ENCODE data around the gene DPP6.

Gene DPP6

DNA sequence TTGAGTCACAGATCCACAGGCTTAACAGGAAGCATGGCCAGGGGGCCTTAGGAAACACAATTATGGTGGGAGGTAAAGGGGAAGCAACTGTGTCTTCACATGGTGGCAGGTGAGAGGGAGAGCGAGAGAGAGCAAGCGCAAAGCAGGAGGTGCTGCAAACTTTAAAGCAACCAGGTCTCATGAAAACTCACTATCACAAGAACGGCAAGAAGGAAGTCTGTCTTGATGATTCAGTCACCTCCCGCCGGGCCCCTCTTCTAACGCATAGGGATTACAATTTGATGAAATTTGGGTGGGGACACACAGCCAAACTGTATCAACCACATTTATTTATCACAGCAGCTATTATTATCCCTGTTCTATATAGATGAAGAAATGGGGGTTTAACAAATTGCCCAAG, 201.6 kb downstream of the DPP6 start:
- DNase-seq, result no peak

DNA sequence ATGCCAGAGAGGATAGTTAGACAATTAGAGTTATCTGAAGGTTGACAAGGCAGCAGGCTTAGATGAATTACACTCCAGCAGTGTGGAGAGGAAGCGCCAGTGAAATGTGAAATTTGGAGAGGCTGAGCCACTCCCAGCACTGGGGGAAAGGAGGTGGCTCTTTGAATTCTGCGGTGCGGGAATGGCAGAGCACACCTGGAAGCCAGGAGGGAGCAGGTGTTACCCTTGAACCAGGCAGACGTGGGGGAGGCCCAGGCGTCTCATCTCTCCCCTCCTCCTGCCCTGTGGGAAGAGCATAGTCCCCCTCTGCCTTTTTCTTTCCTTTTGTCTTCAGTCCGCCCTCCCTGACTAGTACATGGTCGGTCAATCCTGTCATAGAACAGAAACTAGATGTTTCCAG, 203.1 kb downstream of the DPP6 start:
- no peak for DNase-seq

DNA sequence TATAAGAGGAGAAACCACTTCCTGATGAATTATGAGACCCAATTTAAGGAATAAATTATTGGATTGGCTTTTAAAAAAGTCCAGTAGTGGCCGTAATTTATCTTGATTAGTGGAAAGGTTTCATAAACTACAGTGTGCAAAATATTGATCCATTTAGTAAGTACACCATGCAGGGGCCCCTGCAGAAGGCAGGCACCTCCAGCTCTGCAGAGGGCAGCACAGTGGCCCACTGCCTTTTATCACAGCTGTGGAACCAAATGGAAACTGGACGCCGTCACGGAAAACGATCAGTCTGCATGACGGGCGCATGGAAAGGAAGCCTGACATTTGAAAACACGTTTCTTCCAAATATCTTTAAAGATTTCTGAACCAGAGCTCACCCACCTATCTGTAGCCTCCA, 204.0 kb downstream of the DPP6 start:
- DNase-seq, result no peak

DNA sequence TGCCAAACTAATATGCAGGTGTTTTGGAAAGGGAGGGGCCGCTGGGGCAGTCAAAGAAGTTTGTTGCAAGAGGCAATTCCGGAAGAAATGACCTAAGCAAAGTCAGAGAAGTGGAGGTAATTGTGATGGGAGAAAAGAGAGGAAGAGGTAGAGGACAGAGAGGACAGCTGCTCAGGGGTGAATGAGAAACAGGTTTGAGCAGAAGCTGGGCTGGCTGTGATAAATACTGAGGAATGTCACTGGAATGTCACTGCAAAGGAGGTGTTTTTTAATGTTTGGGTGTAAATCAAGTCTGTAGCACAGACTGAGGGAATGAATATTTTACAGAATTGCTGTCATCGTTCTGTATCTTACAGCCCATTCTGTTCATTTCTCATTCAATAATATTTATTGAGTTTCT, 207.2 kb downstream of the DPP6 start:
- no peak for DNase-seq

DNA sequence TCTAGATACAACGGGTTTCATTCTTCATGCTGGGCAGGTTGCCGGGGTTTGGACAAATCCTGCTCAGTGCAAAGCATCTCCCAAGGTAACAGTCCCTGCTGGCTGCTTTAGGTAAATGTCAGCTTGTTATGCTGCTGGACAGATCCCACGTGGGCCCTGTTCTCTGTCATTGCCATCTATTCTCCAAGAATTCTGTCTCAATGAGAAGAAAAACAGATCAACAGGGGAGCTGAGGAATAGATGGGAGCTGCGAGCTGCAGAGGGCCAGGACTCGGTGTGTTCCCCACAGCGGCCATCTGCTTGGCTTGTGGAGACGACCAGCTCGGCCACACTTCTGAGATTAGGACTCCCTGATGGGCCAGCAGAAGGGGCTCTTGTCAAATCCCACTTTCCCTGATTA, 235.2 kb downstream of the DPP6 start:
- DNase-seq, result no peak

DNA sequence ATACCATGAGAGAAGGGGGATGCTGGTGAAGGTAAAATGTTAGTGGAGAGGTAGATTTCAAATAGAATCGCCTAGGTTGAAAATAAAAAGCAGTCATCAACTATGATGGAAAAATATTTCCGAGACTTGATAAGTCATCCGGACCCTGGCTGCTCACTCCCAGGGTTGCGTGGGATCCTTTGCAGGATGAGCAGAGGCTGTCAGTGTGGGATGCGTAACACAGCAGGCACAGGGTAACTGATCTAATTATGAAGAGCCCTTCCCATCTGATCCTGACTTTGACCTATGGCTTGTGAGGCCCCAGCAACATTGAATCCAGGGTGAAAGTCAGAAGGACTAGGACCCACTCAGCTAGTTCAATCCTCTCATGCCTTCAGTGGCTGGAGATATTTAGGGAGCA, 236.9 kb downstream of the DPP6 start:
- DNase-seq, result no peak

DNA sequence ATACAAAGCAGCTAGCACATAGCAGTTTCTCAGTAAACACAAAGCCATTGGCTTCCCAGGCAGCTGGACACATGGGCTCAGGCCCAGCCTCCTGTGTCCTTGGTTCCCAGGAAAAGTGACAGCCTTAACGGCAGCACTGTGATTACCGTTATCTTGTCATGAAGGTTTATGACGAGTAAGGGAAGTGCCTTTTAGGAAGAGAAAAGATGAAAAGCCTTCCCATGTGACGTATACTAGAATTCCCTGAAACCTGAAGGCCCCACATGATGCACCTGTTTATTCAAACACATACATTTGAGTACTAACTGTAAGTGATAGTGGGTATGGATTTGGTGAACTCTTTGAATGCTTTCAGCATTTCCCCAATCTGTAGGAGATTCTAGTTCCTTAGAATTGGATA, 244.2 kb downstream of the DPP6 start:
- no peak for DNase-seq

DNA sequence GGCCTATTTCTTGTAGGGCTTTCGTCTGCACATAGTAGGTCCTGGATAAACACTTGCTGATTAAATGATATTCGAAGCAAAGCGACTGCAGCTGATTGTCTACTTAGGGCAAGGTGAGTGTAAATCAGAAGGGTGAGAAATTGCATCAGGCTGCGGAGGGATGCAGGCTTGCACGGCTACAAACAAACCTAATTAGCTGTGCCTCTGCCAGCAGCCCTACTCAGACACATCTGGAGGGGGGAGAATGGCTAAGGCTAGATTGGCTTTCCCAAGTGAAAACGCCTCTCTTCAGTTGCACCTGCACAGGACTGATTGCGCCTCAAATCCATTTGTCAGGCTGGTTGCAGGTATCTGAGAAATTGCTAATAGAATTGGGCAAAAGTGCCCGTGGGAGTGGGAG, 247.5 kb downstream of the DPP6 start:
- no peak for DNase-seq

DNA sequence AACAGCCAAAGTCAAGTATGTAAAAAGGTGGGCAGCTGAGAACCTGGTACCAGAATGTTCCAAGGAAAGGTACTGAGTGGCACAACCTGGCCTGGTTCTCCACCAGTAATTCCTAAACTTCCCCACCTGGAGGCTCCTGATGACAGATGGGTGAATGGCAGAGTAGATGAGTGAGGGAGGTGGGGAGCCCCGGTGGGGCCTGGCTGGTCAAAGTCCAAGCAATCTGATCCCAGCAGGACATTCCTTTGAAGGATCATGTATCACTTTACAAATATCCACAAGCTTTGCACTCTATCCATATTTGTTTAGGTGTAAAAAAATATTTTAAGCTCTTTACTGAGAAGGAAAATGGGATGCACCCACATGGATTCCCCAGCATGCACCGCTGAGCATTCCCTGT, 250.2 kb downstream of the DPP6 start:
- no peak for DNase-seq

DNA sequence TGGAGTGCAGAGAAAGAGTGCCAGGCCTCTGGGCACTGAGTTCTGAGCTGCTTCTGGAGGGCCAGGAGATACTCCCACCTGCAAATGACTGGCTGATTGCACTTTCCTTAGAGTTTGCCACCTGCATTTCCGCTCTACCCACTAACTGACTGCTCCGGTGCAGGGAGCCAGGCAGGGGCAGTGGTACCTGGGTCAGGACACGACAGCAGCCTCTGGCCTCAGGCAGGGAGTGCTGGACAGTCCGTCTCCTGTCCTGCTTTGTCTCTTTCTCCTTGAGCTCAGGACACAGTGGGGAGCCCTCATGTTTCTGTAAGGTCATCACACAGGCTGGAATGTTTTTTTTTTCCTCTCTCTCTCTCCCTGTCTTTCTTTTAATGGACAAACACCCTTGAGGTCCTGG, 252.0 kb downstream of the DPP6 start:
- DNase-seq, result no peak

DNA sequence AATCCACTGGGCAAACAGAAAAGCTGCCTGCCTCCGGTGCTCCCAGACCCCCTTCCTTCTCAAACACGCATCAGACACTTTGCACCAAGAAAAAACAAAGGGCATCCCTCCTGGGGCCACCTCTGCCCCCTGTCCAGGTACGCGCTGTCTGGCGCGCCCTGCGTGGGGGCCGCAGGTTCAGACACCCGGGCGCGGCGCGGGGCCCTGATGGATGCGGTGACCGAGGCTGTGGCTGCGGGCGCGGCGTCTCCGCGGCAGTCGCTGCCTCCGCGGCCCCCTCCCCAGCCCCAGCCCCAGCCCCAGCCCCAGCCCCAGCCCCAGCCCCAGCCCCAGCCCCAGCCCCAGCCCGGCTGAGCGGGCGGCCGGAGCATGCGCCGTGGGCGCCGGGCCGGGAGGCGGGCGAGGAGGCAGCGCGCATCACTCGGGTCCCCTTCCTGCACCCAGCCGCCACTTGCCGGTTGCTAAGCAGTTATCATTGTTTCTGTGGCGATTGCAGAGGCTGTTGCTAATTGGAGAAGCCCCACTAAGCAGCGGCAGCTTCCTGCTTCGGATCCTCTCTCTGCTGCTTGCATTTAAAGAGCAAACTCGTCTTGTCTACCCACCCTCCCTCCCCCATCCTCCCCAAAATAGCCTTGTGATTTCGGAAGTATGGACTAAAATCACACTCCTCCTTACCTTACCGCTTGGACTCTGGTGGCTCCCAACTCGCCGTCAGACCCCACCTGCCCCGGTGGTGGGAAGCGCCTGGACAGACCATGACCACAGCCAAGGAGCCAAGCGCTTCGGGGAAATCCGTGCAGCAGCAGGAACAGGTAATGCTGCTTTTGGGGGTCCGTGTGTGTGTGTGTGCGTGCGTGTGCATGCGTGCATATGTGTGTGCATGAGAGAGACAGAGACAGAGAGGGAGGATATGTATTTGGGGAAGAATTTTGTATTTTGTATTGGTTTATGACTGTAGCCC, 252.8 kb downstream of the DPP6 start:
- no peak for DNase-seq

DNA sequence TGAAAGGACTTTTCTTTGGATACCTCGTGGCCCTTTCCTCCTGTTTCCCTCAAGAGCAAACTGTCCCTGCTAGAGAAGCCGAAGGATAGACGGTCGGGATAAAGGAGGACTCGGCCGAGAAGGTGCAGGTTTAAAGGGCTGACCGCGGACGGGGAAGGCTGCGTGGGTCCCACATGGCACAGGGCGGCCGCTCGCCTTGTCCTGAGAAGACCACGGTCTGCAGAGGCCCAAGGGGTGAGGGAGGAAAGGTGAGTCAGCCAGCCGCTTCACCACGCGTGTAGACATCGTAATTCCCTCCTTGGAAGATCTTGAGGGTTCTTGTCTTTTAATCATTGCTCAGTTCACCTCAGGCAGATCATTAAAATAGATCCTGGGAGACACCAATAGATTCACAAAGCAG, 253.8 kb downstream of the DPP6 start:
- DNase-seq, result no peak

DNA sequence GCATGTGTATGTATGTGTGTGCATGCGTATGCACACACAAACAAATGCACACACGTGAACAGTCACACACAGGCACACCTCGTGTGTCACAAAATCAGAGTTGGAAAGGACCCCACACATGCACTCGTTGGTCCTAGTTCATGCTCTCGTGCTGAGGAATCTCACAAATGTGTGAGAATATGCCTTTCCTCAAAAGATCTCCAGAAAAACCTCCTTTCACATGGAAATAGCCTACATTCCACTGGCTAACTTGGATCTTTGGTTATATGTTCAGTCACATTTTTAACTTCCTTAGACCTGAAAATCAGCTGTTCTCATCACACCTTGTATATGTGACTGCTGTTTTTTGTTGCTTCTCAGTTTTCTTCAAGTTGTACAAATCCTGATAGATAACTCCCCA, 256.7 kb downstream of the DPP6 start:
- no peak for DNase-seq

DNA sequence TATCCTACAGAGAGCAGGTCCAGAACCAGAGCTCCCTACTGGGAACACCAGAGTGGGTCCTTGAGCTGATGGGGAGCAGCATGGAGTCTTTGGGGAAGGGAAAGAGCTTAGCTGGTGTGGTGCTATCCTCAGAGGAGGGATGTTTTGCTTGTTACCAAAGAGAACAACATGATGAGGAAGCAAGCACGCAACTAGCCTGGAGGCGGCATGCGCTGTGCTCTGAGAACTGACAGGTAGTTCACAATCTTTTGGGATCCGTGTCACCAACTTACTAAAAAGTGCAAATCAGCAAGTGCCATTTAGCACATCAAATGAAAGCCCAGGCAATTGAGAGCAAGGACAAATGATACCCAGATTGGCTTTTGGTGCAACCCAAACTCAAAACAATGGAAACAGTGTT, 257.9 kb downstream of the DPP6 start:
- DNase-seq, result no peak

DNA sequence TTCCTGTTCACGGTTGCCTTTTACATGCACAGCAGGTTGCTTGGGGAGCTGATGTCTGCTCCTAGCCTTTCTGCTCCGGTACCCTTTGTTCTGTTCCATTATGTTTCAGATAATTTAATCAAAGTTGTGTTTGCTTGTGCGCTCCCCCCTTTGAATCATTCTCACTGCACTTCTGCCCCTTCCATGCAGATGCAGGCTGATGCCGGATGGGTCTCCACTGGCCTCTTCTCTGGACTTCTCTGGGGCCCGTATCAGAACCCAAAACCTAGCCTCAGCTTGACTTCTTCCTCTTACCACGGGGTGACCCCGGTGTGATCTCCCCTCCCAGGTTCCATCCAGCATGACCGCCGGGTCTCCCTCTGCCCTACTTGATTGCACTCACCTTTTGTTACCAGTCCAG, 272.0 kb downstream of the DPP6 start:
- no peak for DNase-seq

DNA sequence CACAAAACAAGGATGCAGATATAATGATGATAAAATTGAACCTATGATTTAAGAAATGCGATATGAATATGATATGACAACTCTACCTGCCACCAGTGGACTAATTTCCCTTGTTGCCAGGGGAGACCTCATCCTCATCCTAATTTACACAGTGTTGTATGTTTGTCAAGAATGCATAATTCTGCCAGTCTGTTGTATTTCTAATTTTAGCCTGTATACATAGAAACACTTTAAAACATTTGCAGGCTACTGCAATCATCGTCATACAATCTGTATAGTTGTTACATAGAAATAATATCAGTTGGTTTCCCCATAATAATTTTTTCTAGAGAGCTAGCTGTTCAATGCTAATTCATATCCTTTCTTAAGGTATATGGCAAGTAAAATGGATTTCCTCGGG, 274.2 kb downstream of the DPP6 start:
- DNase-seq, result no peak

DNA sequence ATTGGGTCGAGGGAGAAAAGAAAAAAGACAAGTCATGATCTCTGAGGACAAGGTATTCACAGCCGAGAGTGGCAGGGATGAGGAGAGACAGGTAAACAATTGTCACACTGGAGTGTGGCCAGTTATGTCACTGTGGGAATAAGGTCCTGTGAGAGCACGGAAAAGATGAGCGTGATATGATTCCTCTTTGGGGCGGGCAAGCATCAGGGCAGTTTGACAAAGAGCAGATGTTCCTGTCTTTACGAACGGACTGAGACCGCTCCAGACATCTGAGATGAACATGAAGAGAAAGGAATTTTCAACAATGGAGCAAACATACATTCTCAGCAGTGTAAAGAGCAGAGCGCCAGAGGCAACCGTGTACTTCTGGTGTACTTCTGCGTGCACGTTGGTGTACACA, 278.1 kb downstream of the DPP6 start:
- no peak for DNase-seq

DNA sequence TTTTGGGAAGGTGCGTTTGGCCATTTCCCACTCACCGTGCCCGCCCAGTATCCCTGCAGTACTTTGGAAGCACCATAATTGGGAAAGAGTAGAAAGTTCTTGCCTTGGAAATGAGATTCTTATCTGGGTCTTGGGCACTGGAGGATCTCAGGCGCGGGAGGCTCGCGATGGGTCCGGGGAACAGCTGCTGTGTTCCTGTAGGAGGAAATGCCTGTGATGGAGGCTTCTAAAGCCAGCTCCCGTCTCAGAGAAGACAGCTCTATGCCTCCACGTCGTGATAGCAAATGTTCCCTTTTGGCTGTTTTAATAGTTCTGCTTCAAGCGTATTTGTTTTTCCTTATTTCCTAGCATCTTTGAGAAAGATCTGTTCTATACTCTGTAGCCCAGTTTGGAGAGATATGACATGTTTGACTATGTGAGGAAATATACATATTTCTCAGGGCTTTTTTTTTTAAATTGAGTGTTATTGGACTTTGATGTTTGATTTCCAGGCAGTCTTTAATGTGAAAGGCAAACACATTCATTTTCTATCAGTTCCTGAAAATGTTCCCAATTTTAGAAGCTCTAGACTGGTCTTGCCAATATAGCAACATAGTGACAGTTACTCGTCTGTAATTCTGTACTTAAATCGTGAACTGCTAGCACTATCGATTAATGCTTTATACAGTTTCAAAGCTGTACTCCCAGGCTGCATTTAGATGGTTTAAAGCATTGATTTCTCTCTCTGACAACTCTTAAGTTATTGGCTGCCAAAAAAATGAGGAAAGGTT, 280.8 kb downstream of the DPP6 start:
- DNase-seq, result no peak

DNA sequence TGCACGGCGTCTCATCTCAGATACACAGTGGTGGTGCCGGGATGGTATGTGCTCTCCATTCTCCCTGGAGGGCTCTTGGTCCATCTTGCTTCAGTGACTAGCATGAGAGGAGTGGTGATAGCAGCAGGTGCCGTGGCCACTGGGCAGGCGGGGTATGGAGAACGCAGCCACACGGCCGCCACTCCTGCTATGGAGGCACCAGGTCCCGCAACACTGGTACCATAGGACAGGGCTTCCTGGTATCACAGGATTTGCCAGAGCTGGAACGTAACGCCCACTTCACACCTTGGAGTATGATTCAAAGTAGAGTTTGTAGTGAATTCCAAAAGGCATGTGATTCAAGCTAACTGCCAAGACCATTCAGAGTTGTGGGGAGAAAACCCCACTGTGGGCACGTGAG, 284.1 kb downstream of the DPP6 start:
- no peak for DNase-seq

DNA sequence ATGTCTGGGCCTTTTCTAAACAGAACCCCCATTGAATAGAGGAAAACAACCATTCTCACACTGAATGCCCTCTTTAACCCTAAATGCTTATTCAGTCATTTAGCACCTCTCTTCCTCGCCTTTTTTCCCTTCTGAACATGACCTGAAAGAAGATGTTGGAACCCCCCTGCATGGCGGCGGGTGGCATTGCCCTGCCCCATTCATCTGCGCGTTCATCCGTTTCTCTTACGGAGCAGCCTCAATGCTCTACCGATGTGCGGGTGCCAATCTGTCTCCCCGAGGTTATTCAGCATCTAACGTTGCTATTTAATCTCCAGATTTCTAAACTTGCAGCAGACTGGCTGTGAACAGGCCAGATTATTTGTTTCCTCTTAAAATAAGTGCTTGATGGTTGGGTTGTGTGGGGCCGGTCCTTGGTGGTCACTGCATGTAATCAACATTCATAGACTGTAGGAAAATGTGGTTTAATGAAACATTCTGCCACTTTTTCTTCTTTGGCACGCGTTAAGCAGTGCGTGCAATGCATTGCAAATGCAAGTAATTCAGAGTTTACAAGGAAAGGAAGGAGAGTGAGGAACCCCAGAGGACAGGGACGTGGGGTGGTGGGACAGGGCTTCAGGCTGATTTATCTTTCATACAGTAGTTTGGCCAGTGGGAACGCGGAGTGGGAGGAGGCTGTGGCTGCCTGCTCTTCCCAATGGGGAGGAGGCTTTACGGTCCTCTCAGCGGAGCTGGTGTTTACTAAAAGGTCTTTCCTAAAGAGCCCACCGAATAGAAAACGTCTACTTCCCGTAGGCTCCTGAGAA, 286.7 kb downstream of the DPP6 start:
- no peak for DNase-seq

DNA sequence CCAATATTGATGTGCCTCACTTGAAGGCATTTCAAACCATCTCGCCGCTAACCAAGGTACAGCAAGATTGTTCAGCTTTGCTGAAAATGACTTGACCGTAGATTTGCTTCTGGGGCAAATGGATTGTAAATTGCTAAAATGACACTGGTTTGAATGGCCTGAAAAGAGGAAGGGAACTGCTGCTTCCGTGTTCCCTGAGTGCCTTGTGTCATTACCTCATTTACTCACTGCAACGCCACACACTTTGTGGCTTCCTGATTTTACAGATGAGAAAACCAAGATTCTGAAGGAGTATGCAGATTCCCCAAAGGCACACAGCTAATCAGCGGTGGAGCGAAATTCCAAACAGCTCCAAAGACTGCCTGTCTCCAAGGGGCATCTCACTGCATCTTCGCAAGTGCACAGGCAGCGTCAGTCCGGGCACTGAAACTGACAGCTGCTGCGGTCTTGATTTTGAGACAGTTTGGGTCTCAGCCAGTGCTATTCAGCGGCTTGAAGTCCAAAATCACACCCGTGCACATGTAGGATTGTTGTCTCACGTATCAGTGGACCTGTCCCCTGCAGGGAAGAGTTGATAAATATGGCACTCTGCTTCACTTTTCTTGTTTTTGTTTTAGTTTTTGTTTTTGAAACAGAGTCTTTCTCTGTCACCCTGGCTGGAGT, 290.9 kb downstream of the DPP6 start:
- DNase-seq, result no peak

DNA sequence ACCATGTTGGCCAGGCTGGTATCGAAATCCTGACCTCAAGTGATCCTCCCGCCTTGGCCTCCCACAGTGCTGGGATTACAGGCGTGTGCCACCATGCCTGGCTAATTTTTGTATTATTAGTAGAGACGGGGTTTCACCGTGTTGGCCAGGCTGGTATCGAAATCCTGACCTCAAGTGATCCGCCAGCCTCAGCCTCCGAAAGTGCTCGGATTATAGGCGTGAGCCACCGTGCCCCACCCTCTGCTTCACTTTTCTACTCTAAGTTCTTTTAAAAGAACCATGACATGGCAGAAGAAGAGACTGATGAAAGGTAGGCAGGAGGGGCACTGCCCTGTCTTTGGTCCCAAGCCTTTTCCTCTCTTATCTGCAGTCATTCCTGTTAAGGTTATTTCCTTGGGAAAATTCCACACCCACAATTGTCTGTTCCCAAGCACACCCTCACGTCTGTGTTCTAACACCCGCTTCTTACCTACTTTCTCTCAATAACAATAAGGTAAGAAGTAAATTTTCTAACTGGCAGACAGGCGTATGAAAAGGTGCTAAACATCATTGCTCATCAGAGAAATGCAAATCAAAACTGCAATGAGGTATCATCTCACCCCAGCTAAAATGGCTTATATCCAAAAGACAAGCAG, 291.7 kb downstream of the DPP6 start:
- DNase-seq, result no peak
